HG02852 (cell line): Measurements from ENCODE around the gene PIAS1.
"Not testable (repeated sequence)": the region's sequence is repeated elsewhere in the genome, so short reads cannot be mapped to it uniquely, and the experiment has no call there.

Source experiments
- ATAC-seq: cut with Tn5 transposase; IDR thresholded peaks from one replicate; pipeline ENCODE4 v1.9.1; 2021; ENCODE audit warnings: mild to moderate bottlenecking, moderate library complexity; ENCODE audit not compliant: unreplicated experiment

PIAS1 gene

GRCh38 chr15:68113751-68114150, 59.6 kb downstream of the PIAS1 start:
- ATAC-seq: no peak

GRCh38 chr15:68114356-68114755, 60.2 kb downstream of the PIAS1 start:
- ATAC-seq: no peak

- no peak for ATAC-seq
Observed at GRCh38 chr15:68114840-68115239, 60.7 kb downstream of the PIAS1 start.

GRCh38 chr15:68124700-68125099, 70.6 kb downstream of the PIAS1 start:
- no peak for ATAC-seq

- no peak for ATAC-seq
Observed at GRCh38 chr15:68126396-68126795, 72.3 kb downstream of the PIAS1 start.

GRCh38 chr15:68129072-68129471, 75.0 kb downstream of the PIAS1 start:
- ATAC-seq: no peak

GRCh38 chr15:68130851-68131250, 76.7 kb downstream of the PIAS1 start:
- no peak for ATAC-seq

- no peak for ATAC-seq
Observed at GRCh38 chr15:68137096-68137495, 83.0 kb downstream of the PIAS1 start.

GRCh38 chr15:68143129-68143528, 89.0 kb downstream of the PIAS1 start:
- ATAC-seq: no peak

GRCh38 chr15:68143785-68144184, 89.7 kb downstream of the PIAS1 start:
- ATAC-seq: no peak

GRCh38 chr15:68145706-68146105, 91.6 kb downstream of the PIAS1 start:
- ATAC-seq: no peak

- ATAC-seq: no peak
Observed at GRCh38 chr15:68148039-68148438, 93.9 kb downstream of the PIAS1 start.

GRCh38 chr15:68149059-68149458, 94.9 kb downstream of the PIAS1 start:
- ATAC-seq: no peak

GRCh38 chr15:68150187-68150586, 96.1 kb downstream of the PIAS1 start:
- ATAC-seq: no peak

GRCh38 chr15:68151277-68151676, 97.2 kb downstream of the PIAS1 start:
- ATAC-seq: no peak

- ATAC-seq: no peak
Observed at GRCh38 chr15:68152342-68152741, 98.2 kb downstream of the PIAS1 start.

GRCh38 chr15:68154923-68155559, 100.9 kb downstream of the PIAS1 start:
- no peak for ATAC-seq

GRCh38 chr15:68157074-68157473, 103.0 kb downstream of the PIAS1 start:
- ATAC-seq: no peak

GRCh38 chr15:68158046-68158628, 104.0 kb downstream of the PIAS1 start:
- ATAC-seq: no peak

GRCh38 chr15:68163191-68163590, 109.1 kb downstream of the PIAS1 start:
- no peak for ATAC-seq

GRCh38 chr15:68166847-68167246, 112.7 kb downstream of the PIAS1 start:
- no peak for ATAC-seq

- not testable (repeated sequence) for ATAC-seq
Observed at GRCh38 chr15:68172037-68172436, 117.9 kb downstream of the PIAS1 start.

- ATAC-seq: no peak
Observed at GRCh38 chr15:68173119-68173518, 119.0 kb downstream of the PIAS1 start.
